HepG2 (cell line): ENCODE results near the gene NEMF. TPM values are rescaled to one million over a fixed set of nuclear protein-coding genes. Genes with fewer than 3 reads are reported as not detected.

Experiments
- ARID3A ChIP-seq: IDR thresholded peaks from 2 replicates; pipeline ENCODE4 v1.6.1; 2012; ENCODE audit warnings: low read depth, low read length, improper control_type of control experiment
- ATAD3A ChIP-seq: sonication (generic); formaldehyde crosslinking; IDR thresholded peaks from 2 replicates; pipeline ENCODE4 v1.4.0; 2020; ENCODE audit warnings: missing genetic modification reagents
- ATM ChIP-seq: fragments of 450-650 bp; IDR thresholded peaks from 2 replicates; pipeline ENCODE4 v1.7.1; 2017; ENCODE audit warnings: mild to moderate bottlenecking, borderline replicate concordance
- KAT7 ChIP-seq: IDR thresholded peaks from 2 replicates; pipeline ENCODE4 v1.6.1; 2018; ENCODE audit warnings: borderline replicate concordance, missing compliant biosample characterization
- MAFF ChIP-seq: IDR thresholded peaks from 2 replicates; pipeline ENCODE4 v1.6.1; 2011; ENCODE audit warnings: low read depth, low read length, improper control_type of control experiment
- MAZ ChIP-seq, 2 experiments: sonication (generic) in 1 of 2; formaldehyde crosslinking in 1 of 2; IDR thresholded peaks; 2 replicates each; pipeline versions ENCODE4 v1.5.0 to v1.6.1; 2012 to 2020; ENCODE audit warnings: low read depth in 2 of 2, mild to moderate bottlenecking in 2 of 2, borderline replicate concordance in 1 of 2, improper control_type of control experiment in 1 of 2, low read length in 1 of 2, missing genetic modification reagents in 1 of 2, moderate library complexity in 1 of 2
- MEF2D ChIP-seq: sonication (generic); formaldehyde crosslinking; IDR thresholded peaks from 2 replicates; pipeline ENCODE4 v1.5.1; 2020; ENCODE audit warnings: mild to moderate bottlenecking, missing genetic modification reagents
- MXD1 ChIP-seq: sonication (generic); formaldehyde crosslinking; IDR thresholded peaks from 2 replicates; pipeline ENCODE4 v1.4.0; 2020; ENCODE audit warnings: mild to moderate bottlenecking, missing genetic modification reagents
- RFXAP ChIP-seq: sonication (generic); formaldehyde crosslinking; IDR thresholded peaks from 2 replicates; pipeline ENCODE4 v1.4.0; 2020; ENCODE audit warnings: missing genetic modification reagents, borderline replicate concordance
- SMAD9 ChIP-seq: sonication (generic); formaldehyde crosslinking; IDR thresholded peaks from 2 replicates; pipeline ENCODE4 v1.5.1; 2020; ENCODE audit warnings: mild to moderate bottlenecking, missing genetic modification reagents
- TEAD2 ChIP-seq: sonication (generic); formaldehyde crosslinking; IDR thresholded peaks from 2 replicates; pipeline ENCODE4 v1.9.0; 2021; ENCODE audit warnings: missing genetic modification reagents
- TEF ChIP-seq: sonication (generic); formaldehyde crosslinking; IDR thresholded peaks from 2 replicates; pipeline ENCODE4 v1.5.0; 2020; ENCODE audit warnings: missing genetic modification reagents
- ZNF143 ChIP-seq: sonication (generic); formaldehyde crosslinking; IDR thresholded peaks from 2 replicates; pipeline ENCODE4 v1.4.0; 2020; ENCODE audit warnings: missing genetic modification reagents
- ZNF280D ChIP-seq: sonication (generic); formaldehyde crosslinking; IDR thresholded peaks from 2 replicates; pipeline ENCODE4 v1.5.1; 2020; ENCODE audit warnings: mild to moderate bottlenecking, missing genetic modification reagents
- ZNF512B ChIP-seq: sonication (generic); formaldehyde crosslinking; IDR thresholded peaks from 2 replicates; pipeline ENCODE4 v1.5.1; 2020; ENCODE audit warnings: missing genetic modification reagents, mild to moderate bottlenecking, borderline replicate concordance
- ZNF607 ChIP-seq: sonication (generic); formaldehyde crosslinking; IDR thresholded peaks from 2 replicates; pipeline ENCODE4 v1.5.1; 2020; ENCODE audit warnings: missing genetic modification reagents, mild to moderate bottlenecking, borderline replicate concordance
- ZNF704 ChIP-seq: sonication (generic); formaldehyde crosslinking; IDR thresholded peaks from 2 replicates; pipeline ENCODE4 v1.8.1; 2023; ENCODE audit warnings: mild to moderate bottlenecking, inconsistent platforms, moderate library complexity, missing genetic modification reagents, borderline replicate concordance
- polyA plus RNA-seq, 8 experiments: library from polyadenylated mRNA; depleted of rRNA in 3 of 8; stranded (reverse) in 7 of 8; unstranded in 1 of 8; fragments of >200 nt; fragmentation: Illumina TruSeq in 4 of 8; extraction: Trizol in 4 of 8; gene quantifications; 2 replicates each; pipeline versions ENCODE4 v1.2.1 to v1.2.3, GENCODE V29; 2011 to 2016; ENCODE audit warnings: low read depth in 4 of 8, missing spikeins in 1 of 8, mixed read lengths in 1 of 8; ENCODE audit not compliant: insufficient read depth in 1 of 8
- total RNA-seq, 5 experiments: library from RNA; depleted of rRNA; stranded (reverse); fragments of >200 nt; fragmentation: Illumina TruSeq; extraction: Trizol; gene quantifications; 2 replicates each; pipeline ENCODE4 v1.2.3, GENCODE V29; 2016; ENCODE audit warnings: low read depth in 1 of 5

The NEMF gene
- total and polyA plus RNA-seq, 2 of the 13 experiments (the other 11 are each of a cell fraction or from before 2014, with no cell fraction given) = 21.3 to 57.9 TPM

GRCh38 chr14:49767571-49768300, 84.9 kb downstream of the NEMF start, which contains the start of gene KLHDC2 (continued):
- TF ChIP-seq MAFF (no peak), RFXAP (CRISPR knock-in tag) (peak; percentile 6; the same call in 1 of the 2 replicates), MXD1 (CRISPR knock-in tag) (peak; percentile 62), SMAD9 (CRISPR knock-in tag) (no peak), MEF2D (CRISPR knock-in tag) (no peak), KAT7 (CRISPR knock-in tag) (peak; percentile 60), ZNF280D (CRISPR knock-in tag) (no peak), ZNF607 (CRISPR knock-in tag) (no peak), ARID3A (no peak), ATAD3A (CRISPR knock-in tag) (no peak), TEF (CRISPR knock-in tag) (no peak; the same call in 1 of the 2 replicates), ATM (no peak), TEAD2 (CRISPR knock-in tag) (no peak), ZNF704 (no peak), ZNF143 (no peak), ZNF512B (CRISPR knock-in tag) (no peak), MAZ (IDR thresholded peaks at IDR 0.05; ENCODE audit: borderline replicate concordance, low read depth, low read length) (0 out of 2 replicates have a peak, but pooled peaks have one; percentile 50), MAZ (CRISPR knock-in tag; IDR thresholded peaks at IDR 0.05; ENCODE audit: low read depth) (peak; percentile 98)
